CD4-positive, alpha-beta T cell (primary cell): ENCODE data around the gene TLE1. TPM values are rescaled to one million over a fixed set of nuclear protein-coding genes. Genes with fewer than 3 reads are reported as not detected.
"Not testable (repeated sequence)": the region's sequence is repeated elsewhere in the genome, so short reads cannot be mapped to it uniquely, and the experiment has no call there.

Source experiments
- ATAC-seq: fragments of 200-7000 bp; cut with Tn5 transposase; one replicate; pipeline ENCODE4 v1.10.0; 2022; ENCODE audit warnings: mild to moderate bottlenecking; ENCODE audit not compliant: poor library complexity
- CTCF ChIA-PET: fragments of 350-600 bp; sonication (Branson Sonifier 250); formaldehyde crosslinking; loops from one replicate; lab custom pipeline; 2021; ENCODE audit warnings: antibody characterized with exemption, inconsistent platforms; lab: Charles Lee
- POLR2A ChIA-PET: fragments of 350-600 bp; sonication (Branson Sonifier 250); formaldehyde crosslinking; loops from one replicate; lab custom pipeline; 2021; ENCODE audit warnings: antibody characterized with exemption, inconsistent platforms; lab: Charles Lee
- DNase-seq, 14 experiments: peaks; one replicate each; pipeline ENCODE4 v3.0.0-alpha.2; 2013 to 2020; ENCODE audit warnings: mixed read lengths in 2 of 14
- H3K27ac ChIP-seq, 2 donors: one replicate each; pipeline versions ENCODE4 v1.5.1 to v1.7.0; 2013; ENCODE audit warnings: low read length in 2 of 2, low read depth in 1 of 2, mild to moderate bottlenecking in 1 of 2
- H3K27me3 ChIP-seq, 2 experiments: 1 replicate in 1 of 2; 2 replicates in 1 of 2; pipeline versions ENCODE4 v1.6.1 to v1.7.0; 2013; ENCODE audit warnings: low read length in 2 of 2, control low read depth in 1 of 2, mild to moderate bottlenecking in 1 of 2, moderate library complexity in 1 of 2; ENCODE audit not compliant: insufficient read depth in 2 of 2, control insufficient read depth in 1 of 2
- H3K36me3 ChIP-seq: one replicate; pipeline ENCODE4 v1.6.1; 2013; ENCODE audit warnings: low read length, control low read depth; ENCODE audit not compliant: insufficient read depth
- H3K4me1 ChIP-seq: one replicate; pipeline ENCODE4 v1.6.1; 2013; ENCODE audit warnings: low read length, control low read depth; ENCODE audit not compliant: insufficient read depth
- H3K4me3 ChIP-seq: one replicate; pipeline ENCODE4 v1.5.1; 2013; ENCODE audit warnings: mild to moderate bottlenecking, low read length, moderate library complexity
- H3K9me3 ChIP-seq, 2 experiments: 1 replicate in 1 of 2; 2 replicates in 1 of 2; pipeline versions ENCODE4 v1.6.1 to v1.7.0; 2013; ENCODE audit warnings: low read length in 2 of 2, mild to moderate bottlenecking in 2 of 2, control low read depth in 1 of 2, moderate library complexity in 1 of 2; ENCODE audit not compliant: control insufficient read depth in 1 of 2, insufficient read depth in 1 of 2
- H3K27ac Mint-ChIP-seq: one replicate; pipeline ENCODE4 v1.8.0; 2020; ENCODE audit warnings: mixed read lengths
- H3K27me3 Mint-ChIP-seq: one replicate; pipeline ENCODE4 v1.8.0; 2021; ENCODE audit warnings: mixed read lengths
- H3K36me3 Mint-ChIP-seq: one replicate; pipeline ENCODE4 v1.8.0; 2021; ENCODE audit warnings: low read depth, mixed read lengths
- H3K4me1 Mint-ChIP-seq: one replicate; pipeline ENCODE4 v1.8.0; 2021; ENCODE audit warnings: low read depth, mixed read lengths
- H3K4me3 Mint-ChIP-seq: one replicate; pipeline ENCODE4 v1.8.0; 2020; ENCODE audit warnings: mild to moderate bottlenecking, mixed read lengths
- H3K9me3 Mint-ChIP-seq: one replicate; pipeline ENCODE4 v1.8.0; 2020; ENCODE audit warnings: mixed read lengths
- intact Hi-C, 2 experiments: fragments of 100-400 bp; cut with DNase I in 1 of 2; cut with micrococcal nuclease in 1 of 2; formaldehyde crosslinking; loops; one replicate each; pipeline versions ENCODE4 v1.15.1 to v1.9.0; 2023 to 2025; cut with DNase I, micrococcal nuclease
- total RNA-seq, 174 experiments: library from RNA in 2 of 174; stranded (reverse) in 2 of 174; gene quantifications; one replicate each; pipeline ENCODE4 v1.2.3 and lab custom pipeline; 2021 to 2026
- TF ChIP-seq, protein P1 (sequence below): fragments of 200-600 bp; IDR thresholded peaks from one replicate; pipeline ENCODE4 v1.8.0; 2022; ENCODE audit warnings: antibody characterized with exemption, mild to moderate bottlenecking

TLE1 gene
- total RNA-seq, 2 experiments from 2014 or later, result 3.4 to 3.5 TPM

DNA sequence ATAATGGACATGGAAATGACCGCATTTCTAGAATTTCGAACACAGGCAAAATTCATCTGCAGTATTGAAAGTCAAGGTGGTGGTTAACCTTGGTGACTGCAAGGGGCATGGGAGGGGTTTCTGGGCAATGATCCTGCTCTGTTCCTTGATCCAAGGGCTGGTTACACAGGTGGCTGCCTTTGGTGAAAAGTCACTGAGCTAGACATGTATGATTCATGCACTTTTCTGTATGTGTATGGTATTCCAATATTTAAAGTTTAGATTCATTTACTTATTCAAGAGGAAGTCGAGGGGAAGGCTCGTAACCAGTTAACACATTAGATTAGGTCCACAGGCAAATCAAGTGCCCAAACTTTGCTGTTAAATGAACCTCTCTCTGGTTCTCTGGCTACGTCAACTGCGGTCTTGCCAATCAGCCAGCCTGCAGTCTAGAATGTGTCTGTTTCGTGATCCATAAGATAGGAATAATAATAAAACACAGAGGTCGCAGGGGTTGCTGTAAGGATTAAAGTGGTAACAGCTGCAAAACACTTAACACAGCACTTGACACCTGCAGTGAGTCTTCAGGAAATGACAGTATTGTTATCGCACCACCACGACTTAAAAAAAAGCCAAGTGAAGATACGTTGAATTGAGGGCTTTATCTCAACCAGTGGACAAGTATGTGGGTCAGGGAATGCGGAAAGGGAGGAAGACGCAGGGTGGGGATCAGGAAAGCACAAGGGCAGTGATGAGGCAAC is 92.5 kb downstream of the TLE1 start:
- Histone ChIP-seq H3K27ac (no peak overlapping the region), H3K27me3 (no peaks in the 10 kb centered on the region), H3K9me3 (peaks cover 0 to 8% of the 10 kb centered on the region in 2 experiments), H3K4me3 (no peak overlapping the region), H3K4me1 (no peaks in the 10 kb centered on the region), H3K36me3 (no peaks in the 10 kb centered on the region)
- DNase-seq (peak in 2 of 14 experiments; percentile 2 to 13), ATAC-seq (no peak)
- Mint-ChIP-seq H3K9me3 (no peaks in the 10 kb centered on the region), H3K4me3 (no peak overlapping the region), H3K27ac (no peak overlapping the region), H3K36me3 (no peaks in the 10 kb centered on the region), H3K4me1 (peaks cover 9% of the 10 kb centered on the region), H3K27me3 (peaks cover 4% of the 10 kb centered on the region)
- TF ChIP-seq, protein P1, sequence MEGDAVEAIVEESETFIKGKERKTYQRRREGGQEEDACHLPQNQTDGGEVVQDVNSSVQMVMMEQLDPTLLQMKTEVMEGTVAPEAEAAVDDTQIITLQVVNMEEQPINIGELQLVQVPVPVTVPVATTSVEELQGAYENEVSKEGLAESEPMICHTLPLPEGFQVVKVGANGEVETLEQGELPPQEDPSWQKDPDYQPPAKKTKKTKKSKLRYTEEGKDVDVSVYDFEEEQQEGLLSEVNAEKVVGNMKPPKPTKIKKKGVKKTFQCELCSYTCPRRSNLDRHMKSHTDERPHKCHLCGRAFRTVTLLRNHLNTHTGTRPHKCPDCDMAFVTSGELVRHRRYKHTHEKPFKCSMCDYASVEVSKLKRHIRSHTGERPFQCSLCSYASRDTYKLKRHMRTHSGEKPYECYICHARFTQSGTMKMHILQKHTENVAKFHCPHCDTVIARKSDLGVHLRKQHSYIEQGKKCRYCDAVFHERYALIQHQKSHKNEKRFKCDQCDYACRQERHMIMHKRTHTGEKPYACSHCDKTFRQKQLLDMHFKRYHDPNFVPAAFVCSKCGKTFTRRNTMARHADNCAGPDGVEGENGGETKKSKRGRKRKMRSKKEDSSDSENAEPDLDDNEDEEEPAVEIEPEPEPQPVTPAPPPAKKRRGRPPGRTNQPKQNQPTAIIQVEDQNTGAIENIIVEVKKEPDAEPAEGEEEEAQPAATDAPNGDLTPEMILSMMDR, result no peak
- intact Hi-C loops, result loop anchor here in 1 of 2 experiments (1.0 kb wide), 1 partner anchor 11 kb away; no protein-coding TSS in a partner anchor
- POLR2A ChIA-PET, result no interaction called here
- CTCF ChIA-PET, result no interaction called here

DNA sequence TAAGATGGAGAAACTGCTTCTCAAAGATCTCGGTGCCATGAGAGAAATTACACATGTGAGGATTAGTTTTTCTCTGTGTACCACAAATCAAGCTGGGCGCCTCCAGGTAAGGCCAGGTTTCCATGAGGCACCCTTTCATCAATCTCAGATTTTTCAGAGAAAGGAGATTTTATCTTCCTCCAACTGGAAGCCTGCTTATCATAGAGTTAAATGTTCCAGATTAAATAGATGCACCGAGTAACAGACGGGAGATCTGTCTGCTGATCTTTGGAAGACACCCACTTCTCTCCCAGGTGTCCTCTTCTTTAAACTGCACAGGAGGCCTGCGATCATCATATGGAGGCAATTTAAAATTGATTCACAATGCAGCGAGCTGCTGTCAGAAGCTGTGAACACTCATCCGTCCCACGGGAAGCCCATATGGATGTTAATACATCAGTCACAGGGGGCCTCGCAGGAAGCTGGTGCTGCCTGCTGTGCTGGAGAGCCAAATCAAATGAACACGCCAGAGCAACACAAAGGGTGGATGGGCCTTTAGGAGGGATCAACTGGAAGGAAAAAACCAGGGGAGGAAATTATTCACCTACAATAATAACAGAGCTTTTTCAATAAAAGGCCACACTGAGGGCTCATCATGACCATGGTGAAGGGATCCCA is 93.3 kb downstream of the TLE1 start:
- Histone ChIP-seq H3K4me3 (no peak overlapping the region), H3K27me3 (no peaks in the 10 kb centered on the region), H3K4me1 (no peaks in the 10 kb centered on the region), H3K27ac (no peak overlapping the region), H3K9me3 (peaks cover 0 to 10% of the 10 kb centered on the region in 2 experiments), H3K36me3 (no peaks in the 10 kb centered on the region)
- ChIA-PET CTCF (no interaction called here), POLR2A (no interaction called here)
- H3K9me3 Mint-ChIP-seq, result no peaks in the 10 kb centered on the region
- peaks cover 4% of the 10 kb centered on the region for H3K27me3 Mint-ChIP-seq
- TF ChIP-seq, protein P1, result no peak
- DNase-seq, result no peak
- intact Hi-C loops, result loop anchor here in 1 of 2 experiments (1.0 kb wide), 1 partner anchor 12 kb away; no protein-coding TSS in a partner anchor
- H3K27ac Mint-ChIP-seq, result no peak overlapping the region
- ATAC-seq, result no peak
- H3K4me1 Mint-ChIP-seq, result peaks cover 9% of the 10 kb centered on the region
- H3K36me3 Mint-ChIP-seq, result no peaks in the 10 kb centered on the region
- H3K4me3 Mint-ChIP-seq, result no peak overlapping the region

- H3K36me3 ChIP-seq, H3K36me3 Mint-ChIP-seq, H3K9me3 Mint-ChIP-seq, H3K27me3 ChIP-seq, H3K4me3 Mint-ChIP-seq, H3K4me3 ChIP-seq, H3K27ac Mint-ChIP-seq, CTCF ChIA-PET, H3K27ac ChIP-seq, POLR2A ChIA-PET, H3K4me1 Mint-ChIP-seq, intact Hi-C loops, H3K27me3 Mint-ChIP-seq, H3K4me1 ChIP-seq, DNase-seq, ATAC-seq: not testable (repeated sequence)
- H3K9me3 ChIP-seq, result peaks cover 0 to 15% of the 10 kb centered on the region in 2 experiments
Measured at GRCh38 chr9:81595293-81595692, 94.1 kb downstream of the TLE1 start.
